Measurements from ENCODE around the gene TUT1.
A peak's percentile ranks its signal among the peaks of the same experiment; 100 is the strongest.
"Not testable (repeated sequence)": the region's sequence is repeated elsewhere in the genome, so short reads cannot be mapped to it uniquely, and the experiment has no call there.

Gene TUT1

DNA sequence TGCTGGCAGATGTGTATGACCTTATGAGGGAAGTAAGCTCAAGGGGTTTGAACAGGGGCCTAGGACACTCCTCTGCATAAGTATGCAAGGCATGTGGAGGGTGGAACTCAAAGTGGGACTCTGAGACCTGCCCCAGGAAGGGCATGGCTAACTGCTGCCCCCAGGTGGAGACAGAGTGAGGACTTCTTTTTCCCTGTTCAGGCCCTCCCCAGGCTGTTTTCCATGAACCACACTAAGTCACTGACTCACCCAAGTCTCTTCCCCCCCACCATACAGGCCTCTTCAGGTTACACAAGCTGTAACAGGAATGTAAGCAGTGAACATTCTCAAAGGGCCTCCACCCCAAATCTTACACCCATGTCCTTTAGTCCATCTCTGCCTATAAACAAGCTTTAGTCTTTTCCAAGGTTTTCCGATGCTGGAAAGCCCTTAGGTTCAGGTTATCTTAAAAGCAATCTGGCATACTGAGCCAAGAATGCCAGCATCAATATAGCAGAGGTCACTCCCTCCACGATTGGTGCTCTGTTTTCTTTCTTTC lies 30.7 kb downstream of the TUT1 start:
- peak; percentile 71 for DNase-seq (ENCODE audit: insufficient read length, low spot score)
- peak; percentile 27 for FAIRE-seq

DNA sequence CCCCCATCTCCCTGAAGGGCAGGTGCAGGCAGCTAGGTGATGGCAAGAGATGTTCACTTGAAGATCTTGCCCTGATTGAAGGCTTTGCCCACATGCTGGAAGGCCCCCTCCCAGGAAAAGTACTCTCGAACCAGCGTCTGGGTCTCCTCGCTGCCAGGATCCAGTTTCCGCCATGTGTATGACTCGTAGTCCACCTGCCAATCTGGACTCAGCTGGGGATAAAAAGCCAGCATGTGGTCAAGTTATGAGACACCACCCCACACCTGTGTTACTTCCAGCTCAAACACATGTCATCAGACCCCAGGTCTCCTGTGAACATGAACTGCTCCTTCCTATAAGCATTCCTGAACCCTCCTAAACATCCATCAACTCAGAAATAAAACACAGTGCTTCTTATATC lies 31.7 kb downstream of the TUT1 start:
- not testable (repeated sequence) for DNase-seq (ENCODE audit: insufficient read length, low spot score); FAIRE-seq

More for the DNA sequence above, 30.7 kb downstream of the TUT1 start:
- TF ChIP-seq POLR2A (IDR thresholded peaks at IDR 0.05; ENCODE audit: low read depth, low read length) = no peak

GRCh38 chr11:62559204-62559603 lies 32.1 kb downstream of the TUT1 start:
- no peak for TF ChIP-seq POLR2A (IDR thresholded peaks at IDR 0.05; ENCODE audit: low read depth, low read length)
- no peak for FAIRE-seq
- DNase-seq (ENCODE audit: insufficient read length, low spot score) = no peak

DNA sequence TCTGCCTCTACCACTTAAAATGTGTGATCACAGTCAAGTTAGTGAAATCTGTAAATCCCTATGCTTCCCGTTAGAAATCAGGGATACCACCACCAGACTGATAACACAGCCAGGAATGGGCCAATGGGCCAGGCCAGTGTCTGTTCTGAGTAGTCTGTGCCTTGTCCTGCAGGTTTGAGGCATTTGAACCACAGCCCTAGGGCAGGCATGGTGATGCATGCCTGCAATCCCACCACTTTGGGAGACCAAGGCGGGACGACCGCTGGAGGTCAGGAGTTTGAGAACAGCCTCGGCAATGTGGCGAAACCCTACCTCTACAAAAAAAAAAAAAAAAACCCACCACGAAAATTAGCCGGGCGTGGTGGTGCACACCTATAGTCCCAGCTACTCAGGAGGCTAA lies 32.7 kb downstream of the TUT1 start:
- DNase-seq (ENCODE audit: insufficient read length, low spot score) (no peak), FAIRE-seq (no peak)
- no peak for TF ChIP-seq POLR2A (IDR thresholded peaks at IDR 0.05; ENCODE audit: low read depth, low read length)

DNA sequence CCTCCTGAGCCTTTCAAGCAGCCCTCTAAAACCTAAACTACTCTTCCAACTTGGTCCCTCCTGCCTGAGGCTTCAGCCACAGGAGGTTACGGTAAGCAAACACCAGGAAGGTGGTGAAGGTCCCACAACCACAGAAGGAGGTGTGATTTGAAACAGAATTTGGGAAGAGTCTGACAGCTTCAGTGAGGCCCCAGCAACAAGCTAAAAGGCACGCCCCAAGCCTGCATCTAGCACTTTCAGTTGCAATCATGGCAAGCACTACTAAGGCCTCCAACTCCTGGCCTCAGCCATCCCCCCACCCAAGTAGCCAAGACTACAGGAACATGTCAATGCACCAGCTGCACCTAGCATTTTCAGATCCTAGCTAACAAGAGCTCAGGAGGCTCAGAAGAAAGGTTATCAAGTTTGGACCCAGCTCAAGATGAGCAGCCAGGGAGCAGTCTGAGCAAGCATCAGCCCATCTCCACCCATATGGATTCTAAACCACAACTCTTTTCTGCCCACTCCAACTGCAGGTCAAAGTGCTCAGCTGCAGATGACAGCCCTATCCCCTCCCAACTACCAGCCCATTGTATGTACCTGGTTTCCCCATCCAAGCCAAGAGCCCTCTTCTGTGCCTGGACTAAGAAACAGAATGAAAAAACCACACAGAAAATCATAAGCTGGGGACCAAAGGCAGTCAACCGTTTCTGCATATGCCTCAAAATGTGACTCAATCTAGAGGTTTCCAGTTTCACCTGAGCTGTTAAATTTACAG lies 34.3 kb downstream of the TUT1 start:
- TF ChIP-seq POLR2A (IDR thresholded peaks at IDR 0.05; ENCODE audit: low read depth, low read length) = no peak
- DNase-seq (ENCODE audit: insufficient read length, low spot score) = no peak
- FAIRE-seq = no peak

- FAIRE-seq (no peak), DNase-seq (ENCODE audit: insufficient read length, low spot score) (peak; percentile 84)
- no peak for TF ChIP-seq POLR2A (IDR thresholded peaks at IDR 0.05; ENCODE audit: low read depth, low read length)
These were observed 35.0 kb downstream of the TUT1 start for GRCh38 chr11:62556108-62556874.

GRCh38 chr11:62555464-62556107 lies 35.7 kb downstream of the TUT1 start:
- no peak for FAIRE-seq
- no peak for DNase-seq (ENCODE audit: insufficient read length, low spot score)
- TF ChIP-seq POLR2A (IDR thresholded peaks at IDR 0.05; ENCODE audit: low read depth, low read length) = no peak

GRCh38 chr11:62554387-62555167 lies 36.7 kb downstream of the TUT1 start:
- no peak for FAIRE-seq
- DNase-seq (ENCODE audit: insufficient read length, low spot score) = no peak
- peak; percentile 4; the same call in 1 of the 2 replicates for TF ChIP-seq POLR2A (IDR thresholded peaks at IDR 0.05; ENCODE audit: low read depth, low read length)

DNA sequence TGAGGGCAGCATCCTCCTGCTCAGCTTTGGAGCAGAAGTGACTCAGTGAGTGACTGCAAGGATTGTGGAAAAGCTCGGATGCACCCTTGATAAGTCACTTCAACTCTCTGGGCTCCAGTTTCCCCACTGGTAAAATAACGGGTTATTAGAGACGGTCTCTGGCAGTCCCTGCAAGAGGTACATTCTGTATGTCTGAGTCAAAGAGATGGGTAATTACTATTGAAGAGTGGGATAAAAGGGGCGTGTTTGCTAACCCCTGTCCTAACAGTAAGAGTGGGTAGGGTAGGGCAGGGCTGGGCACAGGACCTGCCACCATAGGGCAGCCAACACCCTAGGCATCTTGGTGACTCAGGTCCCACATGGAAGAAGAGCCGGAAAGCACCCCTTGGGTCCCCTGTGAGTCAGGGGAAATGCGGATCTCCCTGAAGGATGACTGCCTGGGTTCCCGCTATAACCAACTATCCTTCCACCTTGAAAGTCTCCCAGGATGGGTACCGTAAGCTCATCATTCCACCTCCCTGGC lies 37.4 kb downstream of the TUT1 start:
- no peak for TF ChIP-seq POLR2A (IDR thresholded peaks at IDR 0.05; ENCODE audit: low read depth, low read length)
- DNase-seq (ENCODE audit: insufficient read length, low spot score) (peak; percentile 71), FAIRE-seq (no peak)

DNA sequence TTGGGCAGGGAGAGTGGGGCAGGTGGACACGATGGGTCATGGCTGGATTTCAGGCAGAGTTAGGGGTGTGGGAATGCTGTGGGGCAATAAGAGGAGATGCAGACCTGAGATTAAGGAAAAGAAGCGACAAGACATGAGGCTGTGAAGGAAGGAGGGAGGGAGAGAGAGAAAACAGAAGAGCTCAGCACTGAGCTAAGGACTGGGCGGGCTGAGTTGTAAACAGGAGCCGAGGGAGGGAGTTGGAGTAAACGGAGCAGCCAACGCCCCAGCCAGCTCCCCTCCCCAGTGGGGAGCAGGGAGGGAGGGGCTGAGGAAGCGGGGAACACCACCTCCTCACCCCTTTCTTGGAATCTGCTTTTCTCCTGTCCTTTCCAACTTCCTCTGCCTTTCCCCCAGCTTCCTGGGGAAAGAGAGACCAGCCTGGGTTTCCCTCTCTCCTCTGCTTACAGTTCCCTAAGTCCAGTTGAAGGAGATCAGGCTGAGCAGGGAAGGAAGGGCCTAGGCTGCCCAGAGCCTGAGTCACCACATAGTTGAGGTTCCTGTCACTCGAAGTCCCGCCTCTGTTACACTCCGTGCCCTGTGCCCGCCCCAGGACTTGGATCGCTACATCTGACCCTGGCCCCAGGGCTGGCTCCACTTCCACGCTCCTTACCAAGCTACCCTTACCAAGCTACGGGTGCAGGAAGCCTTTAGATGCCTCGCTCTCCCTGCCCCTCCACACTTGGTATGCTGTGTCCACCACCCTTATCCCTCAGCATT lies 38.1 kb downstream of the TUT1 start:
- FAIRE-seq = no peak
- peak; percentile 54 for TF ChIP-seq POLR2A (IDR thresholded peaks at IDR 0.05; ENCODE audit: low read depth, low read length)
- DNase-seq (ENCODE audit: insufficient read length, low spot score) = peak; percentile 72

GRCh38 chr11:62552485-62553079 lies 38.7 kb downstream of the TUT1 start:
- no peak for TF ChIP-seq POLR2A (IDR thresholded peaks at IDR 0.05; ENCODE audit: low read depth, low read length)
- FAIRE-seq = no peak
- no peak for DNase-seq (ENCODE audit: insufficient read length, low spot score)

GRCh38 chr11:62550478-62550877 lies 40.8 kb downstream of the TUT1 start:
- not testable (repeated sequence) for DNase-seq (ENCODE audit: insufficient read length, low spot score); FAIRE-seq

All from H54 (cell line).